Breast epithelium (tissue), 3 donors: ENCODE results near the gene IL12A.

Experiments used
- POLR2A ChIP-seq: fragments of 450-650 bp; IDR thresholded peaks from one replicate; pipeline ENCODE4 v1.6.1; 2016; ENCODE audit warnings: antibody characterized with exemption, mild to moderate bottlenecking, moderate library complexity
- POLR2AphosphoS5 ChIP-seq, 3 donors: sonication (generic); formaldehyde crosslinking; IDR thresholded peaks; one replicate each; pipeline ENCODE4 v1.6.1; 2017; ENCODE audit warnings: antibody characterized with exemption in 3 of 3
- TF ChIP-seq, protein P1 (sequence below), 3 donors: fragments of 450-650 bp; IDR thresholded peaks; one replicate each; pipeline ENCODE4 v1.5.1; 2016 to 2017; ENCODE audit warnings: antibody characterized with exemption in 3 of 3, mild to moderate bottlenecking in 3 of 3, moderate library complexity in 3 of 3

DNA sequence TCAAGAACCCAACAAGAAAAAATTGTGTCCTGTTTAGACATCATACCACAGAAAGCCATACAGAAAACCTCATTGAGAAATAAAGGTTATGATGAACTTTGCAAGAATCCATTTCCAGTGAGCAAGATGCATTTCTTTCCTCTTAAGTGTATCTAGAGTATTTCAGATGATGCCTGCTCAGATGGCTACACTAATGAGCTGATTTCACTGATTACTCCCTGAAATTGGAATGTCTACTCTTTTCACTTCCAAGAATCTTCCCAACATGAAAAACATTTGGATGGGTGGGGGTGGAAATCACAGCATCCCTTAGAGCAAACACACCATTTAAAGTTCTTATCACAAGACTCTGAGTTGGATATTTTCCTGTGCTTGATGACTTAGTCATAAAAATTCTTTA, 41.4 kb upstream of the IL12A start:
- TF ChIP-seq, protein P1, sequence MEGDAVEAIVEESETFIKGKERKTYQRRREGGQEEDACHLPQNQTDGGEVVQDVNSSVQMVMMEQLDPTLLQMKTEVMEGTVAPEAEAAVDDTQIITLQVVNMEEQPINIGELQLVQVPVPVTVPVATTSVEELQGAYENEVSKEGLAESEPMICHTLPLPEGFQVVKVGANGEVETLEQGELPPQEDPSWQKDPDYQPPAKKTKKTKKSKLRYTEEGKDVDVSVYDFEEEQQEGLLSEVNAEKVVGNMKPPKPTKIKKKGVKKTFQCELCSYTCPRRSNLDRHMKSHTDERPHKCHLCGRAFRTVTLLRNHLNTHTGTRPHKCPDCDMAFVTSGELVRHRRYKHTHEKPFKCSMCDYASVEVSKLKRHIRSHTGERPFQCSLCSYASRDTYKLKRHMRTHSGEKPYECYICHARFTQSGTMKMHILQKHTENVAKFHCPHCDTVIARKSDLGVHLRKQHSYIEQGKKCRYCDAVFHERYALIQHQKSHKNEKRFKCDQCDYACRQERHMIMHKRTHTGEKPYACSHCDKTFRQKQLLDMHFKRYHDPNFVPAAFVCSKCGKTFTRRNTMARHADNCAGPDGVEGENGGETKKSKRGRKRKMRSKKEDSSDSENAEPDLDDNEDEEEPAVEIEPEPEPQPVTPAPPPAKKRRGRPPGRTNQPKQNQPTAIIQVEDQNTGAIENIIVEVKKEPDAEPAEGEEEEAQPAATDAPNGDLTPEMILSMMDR (IDR thresholded peaks at IDR 0.05): no peak
- TF ChIP-seq POLR2A: no peak
- no peak for TF ChIP-seq POLR2AphosphoS5 (IDR thresholded peaks at IDR 0.05)
